Ovary (tissue), 9 donors: ENCODE results near the gene TMEM63C. TPM values are rescaled to one million over a fixed set of nuclear protein-coding genes. Genes with fewer than 3 reads are reported as not detected.

Experiments used
- DNase-seq, 5 donors: peaks; one replicate each; pipeline ENCODE4 v3.0.0-alpha.2; 2019 to 2020
- H3K27ac ChIP-seq, 2 donors: fragments of 200-600 bp; one replicate each; pipeline versions ENCODE4 v1.5.1 to v1.8.0; 2019 to 2022
- H3K27me3 ChIP-seq: fragments of 200-600 bp; one replicate; pipeline ENCODE4 v1.8.0; 2022
- H3K36me3 ChIP-seq: fragments of 200-600 bp; sonication (generic); one replicate; pipeline ENCODE4 v1.5.1; 2019
- H3K4me1 ChIP-seq: one replicate; pipeline ENCODE4 v1.8.1; 2013; ENCODE audit warnings: mild to moderate bottlenecking, moderate library complexity; ENCODE audit not compliant: insufficient read depth
- H3K4me3 ChIP-seq: fragments of 200-600 bp; sonication (generic); one replicate; pipeline ENCODE4 v1.5.1; 2017
- H3K9me3 ChIP-seq, 2 donors: fragments of 200-600 bp in 1 of 2; sonication (generic) in 1 of 2; one replicate each; pipeline versions ENCODE4 v1.5.1 to v1.8.1; 2013 to 2019; ENCODE audit warnings: mild to moderate bottlenecking in 1 of 2, moderate library complexity in 1 of 2
- EP300 ChIP-seq: sonication (generic); formaldehyde crosslinking; IDR thresholded peaks from one replicate; pipeline ENCODE4 v1.6.1; 2017; ENCODE audit warnings: antibody characterized with exemption
- POLR2A ChIP-seq: fragments of 450-650 bp; IDR thresholded peaks from one replicate; pipeline ENCODE4 v1.6.1; 2017; ENCODE audit warnings: antibody characterized with exemption, mild to moderate bottlenecking, moderate library complexity
- WGBS, 3 donors: extraction: QIAGEN DNeasy Blood & Tissue Kit in 1 of 3; methylation state at CpG; one replicate each; pipeline versions ENCODE4 v1.1.5 to v1.1.7; 2013 to 2017; 5-methylcytosine and 5-hydroxymethylcytosine counted together
- intact Hi-C, 4 donors: fragments of 100-400 bp; cut with DNase I; formaldehyde crosslinking; loops; one replicate each; pipeline versions ENCODE4 v1.11.0 to v1.15.1; 2022 to 2023
- polyA plus RNA-seq, 2 donors: library from polyadenylated mRNA; stranded (reverse); fragments of 200-250 nt in 1 of 2; fragments of 350-450 nt in 1 of 2; fragmentation: Illumina TruSeq in 1 of 2; extraction: RNeasy Lipid Tissue Mini Kit (QIAGEN cat#74804) in 1 of 2; gene quantifications; one replicate each; pipeline ENCODE4 v1.2.3, GENCODE V29; 2013 to 2014
- total RNA-seq, 7 donors: library from RNA; depleted of rRNA in 2 of 7; stranded (reverse); fragments of >200 nt in 2 of 7; fragmentation: NEBNext Ultra II Directional in 3 of 7; extraction: Animal tissue kit (Norgen Biotek cat#: 25700) in 3 of 7; gene quantifications; one replicate each; pipeline versions ENCODE4 v1.1.0 to v1.2.4, GENCODE V29; 2016 to 2023
- TF ChIP-seq, protein P1 (sequence below), 3 donors: fragments of 450-650 bp in 2 of 3; fragments of 200-600 bp in 1 of 3; IDR thresholded peaks; one replicate each; pipeline versions ENCODE4 v1.5.1 to v1.8.0; 2016 to 2022; ENCODE audit warnings: antibody characterized with exemption in 3 of 3, mild to moderate bottlenecking in 1 of 3
- donor health status: DM: no; HTN: no; CAD: no; lungs with moderate emphysema.
- donor health status: DM: no; HTN: no; CAD: no.
- donor health status: Bipolar disorder and iron deficiency.
- donor health status: DM: yes; HTN: yes; CAD: no.
- donor health status: DM: no; HTN: no; CAD: no.
- donor health status: DM: yes; HTN: yes; CAD: no.

TMEM63C gene
- total and polyA plus RNA-seq, 9 donors = 0.16 to 1.7 (median 0.25) TPM; not detected in 1

DNA sequence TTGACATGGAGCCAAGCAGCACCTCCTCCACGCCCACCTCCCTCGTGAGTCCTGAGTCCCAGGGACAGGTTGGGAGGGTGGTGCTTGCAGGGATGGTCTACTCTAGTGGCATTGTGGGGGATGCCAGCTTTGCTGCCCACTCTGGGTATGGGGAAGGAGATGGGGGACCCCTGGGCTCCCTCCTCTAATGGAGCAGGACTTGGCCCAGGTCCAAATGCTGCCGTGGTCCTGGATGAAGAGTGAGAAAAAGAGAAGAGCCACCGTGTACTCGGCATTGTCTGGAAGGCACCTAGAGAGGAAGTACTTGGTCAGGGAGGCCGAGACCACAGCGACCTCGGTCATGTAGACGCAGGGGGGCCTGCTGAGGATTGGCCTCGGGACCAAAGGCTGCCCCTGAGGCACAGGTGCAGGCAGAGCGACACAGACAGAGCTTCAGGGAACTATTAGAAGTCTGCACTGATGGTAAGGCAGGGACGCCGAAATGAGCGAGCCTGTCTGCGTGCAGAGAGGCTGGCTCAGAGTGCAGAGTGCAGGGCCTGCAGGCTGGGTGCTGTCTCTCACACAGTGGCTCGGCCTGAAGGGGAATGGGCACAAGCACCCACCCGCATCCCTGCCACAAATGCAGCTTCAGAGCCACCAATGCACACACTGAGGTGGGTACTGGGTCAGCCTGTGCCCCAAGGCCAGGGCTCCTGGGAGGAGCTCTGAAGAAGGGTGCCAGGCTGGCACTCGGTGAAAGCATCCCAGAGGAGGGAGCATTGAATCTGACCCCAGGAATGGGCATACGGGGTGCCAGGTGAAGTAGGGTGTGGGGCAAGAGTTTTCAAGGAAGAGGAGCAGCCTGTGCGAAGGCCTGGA is 72.0 kb downstream of the TMEM63C start:
- no peak overlapping the region for H3K27ac ChIP-seq
- 68 to 80% (median 76%) methylated on average over 20 of the region's 20 CpGs for WGBS, 3 donors
- no peak for DNase-seq
- H3K9me3 ChIP-seq = no peaks in the 10 kb centered on the region
- no peak overlapping the region for H3K4me3 ChIP-seq
- H3K27me3 ChIP-seq = no peaks in the 10 kb centered on the region
- H3K36me3 ChIP-seq = no peaks in the 10 kb centered on the region
- H3K4me1 ChIP-seq = no peaks in the 10 kb centered on the region
- TF ChIP-seq EP300 = no peak
- TF ChIP-seq, protein P1, sequence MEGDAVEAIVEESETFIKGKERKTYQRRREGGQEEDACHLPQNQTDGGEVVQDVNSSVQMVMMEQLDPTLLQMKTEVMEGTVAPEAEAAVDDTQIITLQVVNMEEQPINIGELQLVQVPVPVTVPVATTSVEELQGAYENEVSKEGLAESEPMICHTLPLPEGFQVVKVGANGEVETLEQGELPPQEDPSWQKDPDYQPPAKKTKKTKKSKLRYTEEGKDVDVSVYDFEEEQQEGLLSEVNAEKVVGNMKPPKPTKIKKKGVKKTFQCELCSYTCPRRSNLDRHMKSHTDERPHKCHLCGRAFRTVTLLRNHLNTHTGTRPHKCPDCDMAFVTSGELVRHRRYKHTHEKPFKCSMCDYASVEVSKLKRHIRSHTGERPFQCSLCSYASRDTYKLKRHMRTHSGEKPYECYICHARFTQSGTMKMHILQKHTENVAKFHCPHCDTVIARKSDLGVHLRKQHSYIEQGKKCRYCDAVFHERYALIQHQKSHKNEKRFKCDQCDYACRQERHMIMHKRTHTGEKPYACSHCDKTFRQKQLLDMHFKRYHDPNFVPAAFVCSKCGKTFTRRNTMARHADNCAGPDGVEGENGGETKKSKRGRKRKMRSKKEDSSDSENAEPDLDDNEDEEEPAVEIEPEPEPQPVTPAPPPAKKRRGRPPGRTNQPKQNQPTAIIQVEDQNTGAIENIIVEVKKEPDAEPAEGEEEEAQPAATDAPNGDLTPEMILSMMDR (IDR thresholded peaks at IDR 0.05) = no peak
- TF ChIP-seq POLR2A = no peak
- intact Hi-C loops = no loop called here

DNA sequence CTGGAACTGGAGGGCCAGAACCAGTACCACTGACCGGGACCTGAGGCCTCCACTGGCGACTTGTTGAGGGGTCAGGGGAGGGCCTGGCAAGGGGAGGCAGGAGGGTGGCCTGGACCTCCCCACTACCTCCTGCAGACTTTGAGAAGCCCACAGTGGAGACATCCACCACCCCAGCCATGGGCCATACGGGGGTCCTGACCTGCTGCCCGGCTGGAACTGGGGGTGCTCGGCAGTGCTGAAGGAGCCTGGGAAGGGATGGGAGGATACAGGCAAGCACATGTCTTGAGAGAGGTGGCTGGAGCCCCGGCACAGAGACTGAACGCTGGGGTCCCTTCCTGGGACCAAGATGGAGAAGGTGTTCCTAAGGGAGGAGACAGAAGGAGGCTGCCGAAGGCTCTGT is 75.1 kb downstream of the TMEM63C start:
- Histone ChIP-seq H3K27me3 (no peaks in the 10 kb centered on the region), H3K4me1 (no peaks in the 10 kb centered on the region), H3K4me3 (no peak overlapping the region), H3K36me3 (no peaks in the 10 kb centered on the region), H3K9me3 (no peaks in the 10 kb centered on the region), H3K27ac (no peak overlapping the region)
- WGBS, 3 donors = 88 to 91% (median 90%) methylated on average over 7 to 8 of the region's 8 CpGs
- TF ChIP-seq, protein P1 (IDR thresholded peaks at IDR 0.05) = no peak
- TF ChIP-seq POLR2A = no peak
- TF ChIP-seq EP300 = no peak
- DNase-seq = no peak
- intact Hi-C loops = no loop called here

DNA sequence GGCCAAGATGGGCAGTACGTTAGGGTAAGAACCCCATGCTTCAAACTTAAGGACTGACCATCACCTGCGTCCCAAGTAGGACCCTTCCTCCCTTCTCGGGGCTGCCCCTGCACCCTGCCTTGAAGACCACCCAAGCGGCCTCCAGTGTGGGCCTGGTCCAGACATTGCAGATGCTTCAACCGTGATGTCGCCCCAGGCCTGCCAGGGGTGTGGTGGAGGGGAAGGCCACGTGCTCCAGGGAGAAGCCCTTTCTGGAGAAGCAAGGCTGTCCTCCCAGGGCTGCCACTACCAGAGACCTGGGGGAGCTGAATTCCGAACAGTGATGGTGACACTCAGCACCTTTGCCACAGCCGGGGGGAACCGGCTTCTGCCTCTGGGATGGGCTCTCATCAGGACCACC is 76.1 kb downstream of the TMEM63C start:
- Histone ChIP-seq H3K27me3 (no peaks in the 10 kb centered on the region), H3K4me3 (no peak overlapping the region), H3K4me1 (no peaks in the 10 kb centered on the region), H3K9me3 (no peaks in the 10 kb centered on the region), H3K27ac (no peak overlapping the region), H3K36me3 (no peaks in the 10 kb centered on the region)
- DNase-seq = no peak
- WGBS, 3 donors = 76 to 89% (median 86%) methylated on average over 7 to 10 of the region's 10 CpGs
- intact Hi-C loops = no loop called here
- TF ChIP-seq POLR2A (no peak), EP300 (no peak)
- TF ChIP-seq, protein P1 (IDR thresholded peaks at IDR 0.05) = no peak

GRCh38 chr14:77258566-77258965 is 77.0 kb downstream of the TMEM63C start:
- no peaks in the 10 kb centered on the region for H3K36me3 ChIP-seq
- no peak for TF ChIP-seq EP300
- no peak for TF ChIP-seq POLR2A
- TF ChIP-seq, protein P1 (IDR thresholded peaks at IDR 0.05) = no peak
- intact Hi-C loops = no loop called here
- H3K9me3 ChIP-seq = no peaks in the 10 kb centered on the region
- no peak overlapping the region for H3K4me3 ChIP-seq
- no peak for DNase-seq
- H3K4me1 ChIP-seq = no peaks in the 10 kb centered on the region
- H3K27me3 ChIP-seq = no peaks in the 10 kb centered on the region
- H3K27ac ChIP-seq = no peak overlapping the region
- WGBS, 3 donors = 90 to 93% (median 92%) methylated on average over 5 of the region's 5 CpGs
